Thyroid gland (tissue), 4 donors: ENCODE measurements around the gene KRTAP5-2.

ENCODE experiments used
- POLR2A ChIP-seq, 2 donors: fragments of 450-650 bp; IDR thresholded peaks; one replicate each; pipeline ENCODE4 v1.6.1; 2017; ENCODE audit warnings: antibody characterized with exemption in 2 of 2, mild to moderate bottlenecking in 2 of 2, moderate library complexity in 1 of 2
- TF ChIP-seq, protein P1 (sequence below), 6 experiments: fragments of 200-600 bp in 3 of 6; fragments of 450-650 bp in 3 of 6; sonication (generic) in 3 of 6; IDR thresholded peaks; one replicate each; pipeline ENCODE4 v1.5.1; 2016 to 2019; ENCODE audit warnings: antibody characterized with exemption in 6 of 6, mild to moderate bottlenecking in 2 of 6, inconsistent platforms in 1 of 6, moderate library complexity in 1 of 6

DNA sequence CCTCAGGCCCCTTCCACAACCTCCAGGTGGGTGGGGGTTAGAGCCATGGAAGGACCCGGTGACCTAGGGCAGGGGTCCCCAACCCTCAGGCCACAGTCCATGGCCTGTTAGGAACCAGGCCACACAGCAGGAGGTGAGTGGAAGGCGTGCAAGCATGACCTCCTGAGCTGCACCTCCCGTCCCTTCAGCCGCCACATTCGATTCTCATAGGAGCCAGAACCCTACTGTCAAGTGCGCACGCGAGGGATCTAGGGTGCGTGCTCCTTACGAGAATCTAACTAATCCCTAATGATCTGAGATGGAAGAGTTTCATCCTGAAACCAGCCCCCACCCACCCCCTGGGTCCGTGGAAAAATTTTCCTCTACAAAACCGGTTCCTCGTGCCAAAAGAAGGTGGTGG is 27.4 kb upstream of the KRTAP5-2 start:
- TF ChIP-seq, protein P1, sequence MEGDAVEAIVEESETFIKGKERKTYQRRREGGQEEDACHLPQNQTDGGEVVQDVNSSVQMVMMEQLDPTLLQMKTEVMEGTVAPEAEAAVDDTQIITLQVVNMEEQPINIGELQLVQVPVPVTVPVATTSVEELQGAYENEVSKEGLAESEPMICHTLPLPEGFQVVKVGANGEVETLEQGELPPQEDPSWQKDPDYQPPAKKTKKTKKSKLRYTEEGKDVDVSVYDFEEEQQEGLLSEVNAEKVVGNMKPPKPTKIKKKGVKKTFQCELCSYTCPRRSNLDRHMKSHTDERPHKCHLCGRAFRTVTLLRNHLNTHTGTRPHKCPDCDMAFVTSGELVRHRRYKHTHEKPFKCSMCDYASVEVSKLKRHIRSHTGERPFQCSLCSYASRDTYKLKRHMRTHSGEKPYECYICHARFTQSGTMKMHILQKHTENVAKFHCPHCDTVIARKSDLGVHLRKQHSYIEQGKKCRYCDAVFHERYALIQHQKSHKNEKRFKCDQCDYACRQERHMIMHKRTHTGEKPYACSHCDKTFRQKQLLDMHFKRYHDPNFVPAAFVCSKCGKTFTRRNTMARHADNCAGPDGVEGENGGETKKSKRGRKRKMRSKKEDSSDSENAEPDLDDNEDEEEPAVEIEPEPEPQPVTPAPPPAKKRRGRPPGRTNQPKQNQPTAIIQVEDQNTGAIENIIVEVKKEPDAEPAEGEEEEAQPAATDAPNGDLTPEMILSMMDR (IDR thresholded peaks at IDR 0.05), result no peak
- no peak for TF ChIP-seq POLR2A (IDR thresholded peaks at IDR 0.05)
